SJSA1 (cell line): ENCODE results near the gene HOXB13. TPM values are rescaled to one million over a fixed set of nuclear protein-coding genes. Genes with fewer than 3 reads are reported as not detected.
"Not testable (repeated sequence)": the region's sequence is repeated elsewhere in the genome, so short reads cannot be mapped to it uniquely, and the experiment has no call there.

Experiments
- DNase-seq, 2 experiments: peaks; one replicate each; pipeline ENCODE4 v3.0.0-alpha.2; 2015 to 2020; ENCODE audit warnings: low spot score in 2 of 2, low read depth in 1 of 2
- H3K27ac ChIP-seq: fragments of 250-450 bp; sonication (Bioruptor Pico); 2 replicates; pipeline ENCODE4 v1.5.1; 2020; ENCODE audit warnings: mild to moderate bottlenecking, moderate library complexity
- H3K27me3 ChIP-seq: fragments of 250-450 bp; sonication (Bioruptor Pico); replicated peaks from 2 replicates; pipeline ENCODE4 v1.5.1; 2020; ENCODE audit warnings: mild to moderate bottlenecking, moderate library complexity
- H3K36me3 ChIP-seq: fragments of 250-450 bp; sonication (Bioruptor Pico); 2 replicates; pipeline ENCODE4 v1.5.1; 2020; ENCODE audit warnings: mild to moderate bottlenecking
- H3K4me1 ChIP-seq: fragments of 250-450 bp; sonication (Bioruptor Pico); replicated peaks from 2 replicates; pipeline ENCODE4 v1.6.1; 2021; ENCODE audit warnings: mild to moderate bottlenecking
- H3K4me3 ChIP-seq: fragments of 250-450 bp; sonication (Bioruptor Pico); 2 replicates; pipeline ENCODE4 v1.5.1; 2020; ENCODE audit warnings: mild to moderate bottlenecking
- H3K9me3 ChIP-seq: fragments of 250-450 bp; sonication (Bioruptor Pico); replicated peaks from 2 replicates; pipeline ENCODE4 v1.5.1; 2020; ENCODE audit warnings: mild to moderate bottlenecking
- total RNA-seq: library from RNA; depleted of rRNA; stranded (reverse); fragments of >200 nt; shearing (Covaris generic); gene quantifications from 2 replicates; pipeline ENCODE4 v1.2.3, GENCODE V29; 2014

The HOXB13 gene
- total RNA-seq, 1 experiment from 2014 or later: not detected

DNA sequence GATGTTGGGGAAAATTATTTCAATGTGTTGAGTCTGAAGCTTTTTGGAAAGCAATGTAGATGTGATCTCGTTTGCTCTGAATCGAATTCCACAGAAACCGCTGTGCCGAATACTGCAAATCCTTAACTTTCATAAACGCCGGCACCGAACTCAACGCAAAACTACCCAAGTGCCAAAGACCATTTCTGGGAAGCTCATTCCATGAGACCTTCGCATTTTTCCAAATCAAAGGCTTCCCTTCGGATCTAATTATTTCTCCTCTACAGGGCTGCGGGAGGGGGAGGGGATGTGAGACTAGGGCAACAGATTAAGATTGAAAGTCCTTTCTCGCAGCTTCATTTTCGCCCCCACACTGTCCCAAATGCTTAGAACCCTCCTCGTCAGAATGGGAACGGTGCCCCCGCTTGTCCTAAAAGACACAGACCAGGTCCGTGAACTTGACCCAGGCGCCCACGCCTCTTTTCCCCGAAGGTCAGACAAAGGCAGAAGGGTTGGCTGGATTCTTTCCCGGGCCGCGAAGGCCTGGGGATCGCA is 10.3 kb downstream of the HOXB13 start:
- no peaks in the 10 kb centered on the region for H3K36me3 ChIP-seq
- H3K27ac ChIP-seq: no peak overlapping the region
- no peak overlapping the region for H3K4me3 ChIP-seq
- peaks cover 92% of the 10 kb centered on the region for H3K27me3 ChIP-seq
- H3K4me1 ChIP-seq: no peaks in the 10 kb centered on the region
- no peak for DNase-seq
- peaks cover 7% of the 10 kb centered on the region for H3K9me3 ChIP-seq

DNA sequence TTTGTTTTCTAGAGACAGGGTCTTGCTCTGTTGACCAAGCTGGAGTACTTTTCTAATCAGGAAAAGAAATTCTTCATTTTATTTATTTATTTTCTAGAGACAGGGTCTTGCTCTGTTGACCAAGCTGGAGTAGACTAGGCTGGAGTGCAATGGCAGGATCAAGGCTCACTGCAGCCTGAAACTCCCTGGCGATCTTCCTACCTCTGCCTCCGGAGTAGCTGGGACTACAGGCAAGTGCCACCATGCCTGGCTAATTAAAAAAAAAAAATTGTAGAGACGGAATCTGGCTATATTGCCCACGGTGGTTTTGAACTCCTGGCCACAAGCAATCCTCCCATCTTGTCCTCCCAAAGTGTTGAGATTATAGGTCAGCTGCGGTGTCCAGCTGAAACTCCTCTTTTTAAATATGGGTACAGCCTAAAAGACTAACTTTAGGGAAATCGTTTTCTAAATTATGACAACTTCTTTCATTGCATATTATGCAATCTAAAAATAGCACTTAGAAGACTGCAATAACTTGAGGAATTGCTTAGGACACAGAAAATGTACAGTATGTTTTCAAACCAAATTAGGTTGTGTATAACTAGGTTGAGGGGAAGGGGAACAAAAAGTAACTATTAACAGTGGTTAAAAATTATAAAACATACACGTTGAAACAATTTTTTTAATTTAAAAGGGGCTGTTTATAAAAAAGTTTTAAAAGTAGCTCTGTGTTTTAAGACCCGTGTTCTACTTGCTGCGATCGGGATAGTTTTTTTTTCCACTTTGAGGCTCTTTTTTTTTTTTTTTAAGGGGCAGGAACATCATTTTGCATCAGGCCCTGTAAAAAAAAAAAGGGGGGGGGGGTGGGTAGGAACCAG is 11.0 kb downstream of the HOXB13 start:
- peaks cover 85% of the 10 kb centered on the region for H3K27me3 ChIP-seq
- H3K4me1 ChIP-seq: no peaks in the 10 kb centered on the region
- H3K27ac ChIP-seq: no peak overlapping the region
- H3K36me3 ChIP-seq: no peaks in the 10 kb centered on the region
- no peak for DNase-seq
- H3K9me3 ChIP-seq: peaks cover 7% of the 10 kb centered on the region
- no peak overlapping the region for H3K4me3 ChIP-seq

GRCh38 chr17:48716549-48716948 is 12.0 kb downstream of the HOXB13 start:
- peaks cover 74% of the 10 kb centered on the region for H3K27me3 ChIP-seq

GRCh38 chr17:48715496-48716399 is 12.8 kb downstream of the HOXB13 start:
- Histone ChIP-seq H3K9me3 (peaks cover 7% of the 10 kb centered on the region), H3K4me3 (no peak overlapping the region), H3K27me3 (peaks cover 74% of the 10 kb centered on the region), H3K27ac (no peak overlapping the region), H3K4me1 (no peaks in the 10 kb centered on the region), H3K36me3 (no peaks in the 10 kb centered on the region)
- no peak for DNase-seq

More at GRCh38 chr17:48716549-48716948, 12.0 kb downstream of the HOXB13 start:
- not testable (repeated sequence) for DNase-seq, H3K36me3 ChIP-seq, H3K4me3 ChIP-seq, H3K27ac ChIP-seq, H3K4me1 ChIP-seq, H3K9me3 ChIP-seq

DNA sequence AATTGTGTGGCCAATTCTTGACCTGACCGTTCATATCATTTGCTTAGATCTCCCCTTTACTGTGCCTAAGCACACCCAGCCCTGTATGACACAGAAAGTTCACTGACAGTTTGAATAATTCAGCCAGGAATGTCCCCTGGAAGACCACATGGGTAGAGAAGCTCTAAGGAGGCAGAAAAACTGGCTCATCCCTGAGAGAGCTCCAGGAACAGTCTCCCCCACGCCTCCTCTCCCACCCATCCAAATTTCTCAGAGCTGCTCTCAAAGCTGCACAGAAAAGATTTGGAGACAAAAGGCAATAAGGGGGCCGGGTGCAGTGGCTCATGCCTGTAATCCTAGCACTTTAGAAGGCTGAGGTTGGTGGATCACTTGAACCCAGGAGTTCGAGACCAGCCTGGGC is 17.4 kb downstream of the HOXB13 start:
- no peak overlapping the region for H3K27ac ChIP-seq

GRCh38 chr17:48704361-48705248 is 23.9 kb downstream of the HOXB13 start:
- Histone ChIP-seq H3K4me3 (no peak overlapping the region), H3K27ac (no peak overlapping the region), H3K9me3 (no peaks in the 10 kb centered on the region), H3K4me1 (no peaks in the 10 kb centered on the region), H3K27me3 (peaks cover 77% of the 10 kb centered on the region), H3K36me3 (no peaks in the 10 kb centered on the region)
- no peak for DNase-seq

More for the DNA sequence above, 17.4 kb downstream of the HOXB13 start:
- no peaks in the 10 kb centered on the region for H3K36me3 ChIP-seq
- H3K9me3 ChIP-seq: no peaks in the 10 kb centered on the region
- DNase-seq: no peak
- H3K4me3 ChIP-seq: no peak overlapping the region
- H3K4me1 ChIP-seq: no peaks in the 10 kb centered on the region
- peaks cover 65% of the 10 kb centered on the region for H3K27me3 ChIP-seq

- no peak for DNase-seq
- Histone ChIP-seq H3K4me3 (no peak overlapping the region), H3K27me3 (peaks cover 71% of the 10 kb centered on the region), H3K9me3 (no peaks in the 10 kb centered on the region), H3K36me3 (no peaks in the 10 kb centered on the region), H3K27ac (no peak overlapping the region), H3K4me1 (no peaks in the 10 kb centered on the region)
These were observed 26.6 kb downstream of the HOXB13 start for GRCh38 chr17:48701864-48702532.

- no peaks in the 10 kb centered on the region for H3K4me1 ChIP-seq
- DNase-seq: no peak
- no peak overlapping the region for H3K27ac ChIP-seq
- H3K9me3 ChIP-seq: peaks cover 4% of the 10 kb centered on the region; the same call in 1 of the 2 replicates
- no peak overlapping the region for H3K4me3 ChIP-seq
- H3K36me3 ChIP-seq: no peaks in the 10 kb centered on the region
- peaks cover 28% of the 10 kb centered on the region for H3K27me3 ChIP-seq
These were observed 35.4 kb downstream of the HOXB13 start for GRCh38 chr17:48693178-48693577.

DNA sequence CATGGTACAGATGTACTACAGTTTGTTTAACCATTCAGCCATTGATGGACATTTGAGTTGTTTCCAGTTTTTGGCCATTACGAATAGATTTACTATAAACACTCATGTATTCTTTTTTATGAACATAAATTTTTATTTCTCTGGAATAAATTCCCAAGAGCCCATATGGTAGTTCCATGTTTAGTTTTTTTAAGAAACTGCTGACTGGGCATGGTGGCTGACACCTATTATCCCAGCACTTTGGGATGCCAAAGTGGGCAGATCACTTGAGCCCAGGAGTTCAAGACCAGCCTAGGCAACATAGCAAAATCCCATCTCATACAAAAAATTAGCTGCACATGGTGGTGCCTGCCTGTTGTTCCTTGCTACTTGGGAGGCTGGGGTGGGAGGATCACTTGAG is 36.5 kb downstream of the HOXB13 start:
- Histone ChIP-seq H3K27me3 (peaks cover 25% of the 10 kb centered on the region), H3K4me1 (no peaks in the 10 kb centered on the region), H3K4me3 (no peak overlapping the region), H3K9me3 (peaks cover 4% of the 10 kb centered on the region; the same call in 1 of the 2 replicates), H3K36me3 (no peaks in the 10 kb centered on the region), H3K27ac (no peak overlapping the region)
- DNase-seq: no peak

DNA sequence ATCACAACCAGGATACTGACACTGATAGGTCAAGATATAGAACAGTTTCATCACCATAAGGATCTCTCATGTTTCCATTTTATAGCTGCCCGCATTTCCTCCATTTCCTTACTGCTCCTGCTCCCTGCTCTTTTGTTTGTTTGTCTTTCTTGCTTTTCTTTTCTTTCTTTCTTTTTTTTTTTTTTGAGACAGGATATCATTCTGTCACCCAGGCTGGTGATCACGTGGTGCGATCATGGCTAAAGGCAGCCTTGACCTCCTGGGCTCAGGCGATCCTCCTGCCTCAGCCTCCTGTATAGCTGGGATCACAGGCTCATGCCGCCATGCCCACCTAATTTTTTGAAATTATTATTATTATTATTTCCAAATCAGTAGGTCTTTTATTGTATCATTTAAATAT is 37.9 kb downstream of the HOXB13 start:
- Histone ChIP-seq H3K4me3 (no peak overlapping the region), H3K27ac (no peak overlapping the region), H3K27me3 (peaks cover 20% of the 10 kb centered on the region), H3K4me1 (no peaks in the 10 kb centered on the region), H3K9me3 (peaks cover 4% of the 10 kb centered on the region; the same call in 1 of the 2 replicates), H3K36me3 (no peaks in the 10 kb centered on the region)
- DNase-seq: no peak

GRCh38 chr17:48681609-48682008 is 46.9 kb downstream of the HOXB13 start:
- no peak for DNase-seq
- Histone ChIP-seq H3K4me3 (no peak overlapping the region), H3K27me3 (peaks cover 44% of the 10 kb centered on the region), H3K9me3 (no peaks in the 10 kb centered on the region), H3K4me1 (no peaks in the 10 kb centered on the region), H3K36me3 (no peaks in the 10 kb centered on the region), H3K27ac (no peak overlapping the region)

GRCh38 chr17:48679385-48680096 is 49.0 kb downstream of the HOXB13 start:
- no peaks in the 10 kb centered on the region for H3K36me3 ChIP-seq
- peaks cover 52% of the 10 kb centered on the region for H3K27me3 ChIP-seq
- no peaks in the 10 kb centered on the region for H3K4me1 ChIP-seq
- no peak for DNase-seq
- no peaks in the 10 kb centered on the region for H3K9me3 ChIP-seq
- H3K4me3 ChIP-seq: no peak overlapping the region
- H3K27ac ChIP-seq: no peak overlapping the region
